A673 (cell line): ENCODE measurements around the gene SKI. TPM values are rescaled to one million over a fixed set of nuclear protein-coding genes. Genes with fewer than 3 reads are reported as not detected.

Experiments used
- BruUV-seq: library from RNA; stranded (reverse); fragments of 400-500 nt; replicated peaks from 2 replicates; lab custom pipeline; 2021; lab: Mats Ljungman, UMichigan
- CTCF ChIA-PET: fragments of 300-600 bp; sonication (Branson Sonifier 250); formaldehyde crosslinking; loops from one replicate; lab custom pipeline; 2022; ENCODE audit warnings: antibody characterized with exemption; lab: Charles Lee
- POLR2A ChIA-PET: fragments of 300-600 bp; sonication (Branson Sonifier 250); formaldehyde crosslinking; loops from one replicate; lab custom pipeline; 2022; ENCODE audit warnings: antibody characterized with exemption; ENCODE audit not compliant: low non-redundant PET; lab: Charles Lee
- DNase-seq: peaks from one replicate; pipeline ENCODE4 v3.0.0-alpha.2; 2015; ENCODE audit warnings: low spot score
- H3K27ac ChIP-seq: fragments of 200-600 bp; sonication (generic); 2 replicates; pipeline ENCODE4 v1.5.1; 2016; ENCODE audit warnings: mixed run types, low read depth, mild to moderate bottlenecking, mixed read lengths, antibody characterized with exemption, low read length; ENCODE audit not compliant: poor library complexity, severe bottlenecking
- H3K27me3 ChIP-seq: fragments of 200-600 bp; sonication (generic); replicated peaks from 2 replicates; pipeline ENCODE4 v1.6.1; 2017; ENCODE audit warnings: mixed run types, low read depth, mild to moderate bottlenecking, mixed read lengths, antibody characterized with exemption, low read length; ENCODE audit not compliant: insufficient read depth, poor library complexity
- H3K36me3 ChIP-seq: fragments of 200-600 bp; sonication (generic); 2 replicates; pipeline ENCODE4 v1.6.1; 2016; ENCODE audit warnings: mixed run types, mild to moderate bottlenecking, mixed read lengths, antibody characterized with exemption, low read length; ENCODE audit not compliant: insufficient read depth, poor library complexity, severe bottlenecking
- H3K4me1 ChIP-seq: fragments of 200-600 bp; sonication (generic); 2 replicates; pipeline ENCODE4 v1.6.1; 2017; ENCODE audit warnings: mixed run types, mild to moderate bottlenecking, mixed read lengths, antibody characterized with exemption, low read length; ENCODE audit not compliant: insufficient read depth, poor library complexity, severe bottlenecking
- H3K4me3 ChIP-seq: fragments of 200-600 bp; sonication (generic); 2 replicates; pipeline ENCODE4 v1.5.1; 2016; ENCODE audit warnings: low read depth, mixed run types, mild to moderate bottlenecking, mixed read lengths, low read length; ENCODE audit not compliant: poor library complexity, severe bottlenecking
- H3K9me3 ChIP-seq: fragments of 200-600 bp; sonication (generic); 2 replicates; pipeline ENCODE4 v1.6.1; 2016; ENCODE audit warnings: mixed run types, low read depth, mild to moderate bottlenecking, mixed read lengths, antibody characterized with exemption, low read length; ENCODE audit not compliant: poor library complexity, severe bottlenecking
- EZH2 ChIP-seq: fragments of 200-600 bp; sonication (generic); IDR thresholded peaks from 2 replicates; pipeline ENCODE4 v1.6.1; 2017; ENCODE audit warnings: borderline replicate concordance, low read depth, mild to moderate bottlenecking, mixed read lengths, antibody characterized with exemption, low read length; ENCODE audit not compliant: poor library complexity, severe bottlenecking
- intact Hi-C: fragments of 100-400 bp; cut with micrococcal nuclease; formaldehyde crosslinking; loops from one replicate; pipeline ENCODE4 v1.10.0; 2022; ENCODE audit not compliant: unreplicated experiment
- total RNA-seq: library from RNA; stranded (reverse); gene quantifications from 2 replicates; pipeline ENCODE4 v1.2.3, GENCODE V29; 2021
- TF ChIP-seq, protein P1 (sequence below): fragments of 300-800, 200-600 bp; sonication (generic); conservative IDR thresholded peaks from 2 replicates; pipeline ENCODE4 v1.5.1; 2017; ENCODE audit warnings: low read depth, mild to moderate bottlenecking, antibody characterized with exemption, low read length, moderate library complexity, mixed read lengths

Gene SKI
- total RNA-seq, 1 experiment from 2014 or later, result 88.1 TPM

- Histone ChIP-seq H3K27me3 (no peaks in the 10 kb centered on the region), H3K36me3 (peaks cover 5% of the 10 kb centered on the region), H3K4me3 (no peak overlapping the region), H3K9me3 (no peaks in the 10 kb centered on the region), H3K27ac (peak overlapping the region; percentile 59), H3K4me1 (peaks cover 32% of the 10 kb centered on the region)
- ChIA-PET POLR2A (no interaction called here), CTCF (no interaction called here)
- TF ChIP-seq, protein P1, sequence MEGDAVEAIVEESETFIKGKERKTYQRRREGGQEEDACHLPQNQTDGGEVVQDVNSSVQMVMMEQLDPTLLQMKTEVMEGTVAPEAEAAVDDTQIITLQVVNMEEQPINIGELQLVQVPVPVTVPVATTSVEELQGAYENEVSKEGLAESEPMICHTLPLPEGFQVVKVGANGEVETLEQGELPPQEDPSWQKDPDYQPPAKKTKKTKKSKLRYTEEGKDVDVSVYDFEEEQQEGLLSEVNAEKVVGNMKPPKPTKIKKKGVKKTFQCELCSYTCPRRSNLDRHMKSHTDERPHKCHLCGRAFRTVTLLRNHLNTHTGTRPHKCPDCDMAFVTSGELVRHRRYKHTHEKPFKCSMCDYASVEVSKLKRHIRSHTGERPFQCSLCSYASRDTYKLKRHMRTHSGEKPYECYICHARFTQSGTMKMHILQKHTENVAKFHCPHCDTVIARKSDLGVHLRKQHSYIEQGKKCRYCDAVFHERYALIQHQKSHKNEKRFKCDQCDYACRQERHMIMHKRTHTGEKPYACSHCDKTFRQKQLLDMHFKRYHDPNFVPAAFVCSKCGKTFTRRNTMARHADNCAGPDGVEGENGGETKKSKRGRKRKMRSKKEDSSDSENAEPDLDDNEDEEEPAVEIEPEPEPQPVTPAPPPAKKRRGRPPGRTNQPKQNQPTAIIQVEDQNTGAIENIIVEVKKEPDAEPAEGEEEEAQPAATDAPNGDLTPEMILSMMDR, result no peak
- TF ChIP-seq EZH2, result no peak
- no TSS peak for BruUV-seq
- intact Hi-C loops, result no loop called here
- no peak for DNase-seq
These were observed 46.9 kb downstream of the SKI start for GRCh38 chr1:2274929-2275475.

DNA sequence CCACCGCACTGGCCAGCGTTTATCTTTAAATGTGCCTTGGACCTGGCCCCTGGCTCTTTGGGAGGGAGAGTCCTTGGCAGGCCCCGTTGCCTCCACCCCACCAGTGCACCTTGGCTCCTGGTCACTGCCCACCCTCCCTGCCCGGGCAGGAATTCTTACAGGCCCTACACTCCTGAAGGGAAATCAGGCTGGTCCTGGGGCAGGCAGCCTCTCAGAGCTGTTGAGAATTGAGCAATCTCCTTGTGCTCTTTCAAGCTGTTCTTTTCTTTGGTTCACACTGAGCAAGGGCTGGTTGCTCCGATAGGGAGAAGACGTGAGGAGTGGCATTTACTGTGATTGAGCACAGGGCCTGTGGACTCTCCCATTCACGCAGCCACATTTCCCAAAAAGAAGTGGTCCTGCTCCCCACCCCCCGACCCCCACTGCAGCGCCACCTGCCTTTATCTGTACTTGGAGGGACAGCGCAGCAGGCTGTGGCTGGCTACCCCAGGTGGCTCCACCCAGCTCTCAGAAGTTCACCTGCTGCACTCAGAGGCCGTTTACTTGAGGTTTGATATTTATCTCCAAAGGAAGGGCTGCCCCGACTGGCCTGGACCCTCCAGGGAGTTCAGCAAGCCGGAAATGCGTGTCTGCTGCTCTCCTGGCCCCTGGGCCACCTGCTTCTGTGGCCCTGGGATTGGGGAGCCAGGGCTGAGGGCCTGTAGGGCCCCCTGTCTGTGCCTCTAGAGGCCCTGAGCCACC, 47.8 kb downstream of the SKI start:
- intact Hi-C loops, result no loop called here
- peaks cover 5% of the 10 kb centered on the region for H3K36me3 ChIP-seq
- ChIA-PET CTCF (interaction anchor here (0.6 kb wide), 1 partner anchor 80 kb away, joined by 5 read pairs; no protein-coding TSS in a partner anchor), POLR2A (no interaction called here)
- no peak overlapping the region for H3K4me3 ChIP-seq
- TF ChIP-seq, protein P1, result no peak
- no peak for TF ChIP-seq EZH2
- BruUV-seq, result no TSS peak
- peak overlapping the region; percentile 71 for H3K27ac ChIP-seq
- DNase-seq, result no peak
- H3K9me3 ChIP-seq, result no peaks in the 10 kb centered on the region
- no peaks in the 10 kb centered on the region for H3K27me3 ChIP-seq
- H3K4me1 ChIP-seq, result peaks cover 35% of the 10 kb centered on the region

DNA sequence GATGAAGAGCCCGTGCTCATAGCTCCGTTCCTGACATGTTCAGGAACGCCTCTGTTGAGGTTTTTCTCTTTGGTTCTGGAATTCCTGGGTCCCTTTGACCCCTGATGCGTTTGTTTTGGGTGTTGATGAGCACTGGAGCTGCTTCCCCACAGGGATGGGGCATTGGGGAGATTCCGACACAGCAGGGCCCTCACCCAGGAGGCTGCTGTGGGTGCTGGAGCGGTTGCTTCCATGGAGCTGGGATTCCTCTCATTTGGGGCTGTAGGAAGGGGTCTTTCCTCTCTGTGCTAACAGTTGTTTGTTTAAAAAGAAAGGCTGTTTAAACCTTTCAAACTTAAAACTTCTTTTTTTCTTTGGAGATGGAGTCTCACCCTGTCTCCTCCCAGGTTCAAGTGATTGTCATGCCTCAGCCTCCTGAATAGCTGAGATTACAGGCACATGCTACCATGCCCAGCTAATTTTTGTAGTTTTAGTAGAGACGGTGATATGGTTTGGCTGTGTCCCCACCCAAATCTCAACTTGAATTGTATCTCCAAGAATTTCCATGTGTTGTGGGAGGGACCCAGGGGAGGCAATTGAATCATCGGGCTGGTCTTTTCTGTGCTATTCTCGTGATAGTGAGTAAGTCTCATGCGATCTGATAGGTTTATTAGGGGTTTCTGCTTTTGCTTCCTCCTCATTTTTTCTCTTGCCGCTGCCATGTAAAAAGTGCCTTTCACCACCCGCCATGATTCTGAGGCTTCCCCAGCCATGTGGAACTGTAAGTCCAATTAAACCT, 48.9 kb downstream of the SKI start:
- ChIA-PET CTCF (interaction anchor here (0.6 kb wide), 1 partner anchor 81 kb away, joined by 5 read pairs; no protein-coding TSS in a partner anchor), POLR2A (no interaction called here)
- Histone ChIP-seq H3K4me3 (no peak overlapping the region), H3K27ac (peak overlapping the region; percentile 71), H3K4me1 (peaks cover 35% of the 10 kb centered on the region), H3K36me3 (peaks cover 5% of the 10 kb centered on the region), H3K9me3 (no peaks in the 10 kb centered on the region), H3K27me3 (no peaks in the 10 kb centered on the region)
- intact Hi-C loops, result no loop called here
- no peak for TF ChIP-seq EZH2
- TF ChIP-seq, protein P1, result no peak
- no peak for DNase-seq
- BruUV-seq, result no TSS peak
